ENCODE measurements around the gene LLCFC1. TPM values are rescaled to one million over a fixed set of nuclear protein-coding genes. Genes with fewer than 3 reads are reported as not detected.

LLCFC1 gene
- polyA plus RNA-seq, 1 of the 3 experiments (the other 2 are of a cell fraction), result not detected

- no peak for TF ChIP-seq JUND (IDR thresholded peaks at IDR 0.05)
- no peak for TF ChIP-seq GATA2 (CRISPR knock-in tag; IDR thresholded peaks at IDR 0.05)
Measured at GRCh38 chr7:142918901-142919300, 20.4 kb upstream of the LLCFC1 start (continued).

- Histone ChIP-seq H3K36me3 (replicated peaks in 1 of 2; ENCODE audit: control insufficient read depth in 1 of 2, insufficient read depth in 2 of 2, low read length in 1 of 2) (no peaks in the 10 kb centered on the region), H2AFZ (ENCODE audit: low read depth) (no peak overlapping the region), H3K9ac (no peak overlapping the region), H3K79me2 (ENCODE audit: insufficient read depth) (no peaks in the 10 kb centered on the region), H3K27ac (ENCODE audit: low read depth in 2 of 2, low read length in 1 of 2) (no peak overlapping the region), H3K4me3 (ENCODE audit: low read depth in 2 of 2, low read length in 1 of 2) (no peak overlapping the region), H3K27me3 (ENCODE audit: insufficient read depth) (peaks cover 5% of the 10 kb centered on the region; the same call in 1 of the 2 replicates), H4K20me1 (ENCODE audit: insufficient read depth) (no peaks in the 10 kb centered on the region), H3K9me2 (no peaks in the 10 kb centered on the region), H3F3A (replicated peaks; ENCODE audit: insufficient read depth) (no peaks in the 10 kb centered on the region), H3K4me2 (no peak overlapping the region), H3K9me3 (no peaks in the 10 kb centered on the region), H3K4me1 (ENCODE audit: control insufficient read depth in 1 of 2, insufficient read depth in 2 of 2, low read depth in 1 of 2, low read length in 1 of 2) (no peaks in the 10 kb centered on the region)
- no peak for DNase-seq
- CTCF ChIA-PET, result interaction anchor here (0.7 to 2.5 kb wide), 3 partner anchors 8 to 295 kb away, joined by 3 to 7 read pairs (median 4); no protein-coding TSS in a partner anchor
- WGBS (ENCODE audit: low lambda C conversion rate), result 31% methylated on average over 3 of the region's 3 CpGs
- POLR2A ChIA-PET, result no interaction called here
- TF ChIP-seq MAX (IDR thresholded peaks at IDR 0.05; ENCODE audit: low read depth) (no peak), USF2 (IDR thresholded peaks at IDR 0.05; ENCODE audit: borderline replicate concordance, low read depth, low read length) (no peak), PBX3 (IDR thresholded peaks at IDR 0.05) (no peak), FOXJ3 (CRISPR knock-in tag; IDR thresholded peaks at IDR 0.05) (no peak), RAD21 (IDR thresholded peaks at IDR 0.05; ENCODE audit: low read length) (no peak), RCOR1 (IDR thresholded peaks at IDR 0.05; ENCODE audit: low read length) (no peak), ELF1 (IDR thresholded peaks at IDR 0.05) (no peak), TCF12 (IDR thresholded peaks at IDR 0.05) (no peak), NRF1 (IDR thresholded peaks at IDR 0.05; ENCODE audit: low read depth, low read length) (no peak), MEF2A (IDR thresholded peaks at IDR 0.05; ENCODE audit: borderline replicate concordance, low read depth) (no peak), GATA2 (CRISPR knock-in tag; IDR thresholded peaks at IDR 0.05) (no peak), MXI1 (IDR thresholded peaks at IDR 0.05; ENCODE audit: low read depth, low read length) (no peak)
Measured at GRCh38 chr7:142919656-142920055, 19.6 kb upstream of the LLCFC1 start.

- no peaks in the 10 kb centered on the region for H3K36me3 ChIP-seq (replicated peaks in 1 of 2; ENCODE audit: control insufficient read depth in 1 of 2, insufficient read depth in 2 of 2, low read length in 1 of 2)
- no peaks in the 10 kb centered on the region for H4K20me1 ChIP-seq (ENCODE audit: insufficient read depth)
- H3K27me3 ChIP-seq (ENCODE audit: insufficient read depth), result no peaks in the 10 kb centered on the region; the same call in 1 of the 2 replicates
- TF ChIP-seq NRF1 (IDR thresholded peaks at IDR 0.05; ENCODE audit: low read depth, low read length) (no peak), USF2 (IDR thresholded peaks at IDR 0.05; ENCODE audit: borderline replicate concordance, low read depth, low read length) (no peak)
- no peaks in the 10 kb centered on the region for H3K4me1 ChIP-seq (ENCODE audit: control insufficient read depth in 1 of 2, insufficient read depth in 2 of 2, low read depth in 1 of 2, low read length in 1 of 2)
- no peaks in the 10 kb centered on the region for H3K9me2 ChIP-seq
- DNase-seq, result no peak
- H3K4me3 ChIP-seq (ENCODE audit: low read depth in 2 of 2, low read length in 1 of 2), result no peak overlapping the region
- no peak overlapping the region for H3K27ac ChIP-seq (ENCODE audit: low read depth in 2 of 2, low read length in 1 of 2)
- no peak overlapping the region for H2AFZ ChIP-seq (ENCODE audit: low read depth)
- H3K79me2 ChIP-seq (ENCODE audit: insufficient read depth), result no peaks in the 10 kb centered on the region
- no peak overlapping the region for H3K9ac ChIP-seq
- ChIA-PET POLR2A (no interaction called here), CTCF (interaction anchor here (0.9 to 1.7 kb wide), 4 partner anchors 13 to 291 kb away, joined by 3 to 4 read pairs (median 3); no protein-coding TSS in a partner anchor)
- H3K4me2 ChIP-seq, result no peak overlapping the region
- no peaks in the 10 kb centered on the region for H3F3A ChIP-seq (replicated peaks; ENCODE audit: insufficient read depth)
- WGBS (ENCODE audit: low lambda C conversion rate), result 35% methylated on average over 2 of the region's 2 CpGs
- no peaks in the 10 kb centered on the region for H3K9me3 ChIP-seq
Measured at GRCh38 chr7:142923391-142923790, 15.9 kb upstream of the LLCFC1 start.
